ENCODE results near the gene TSHZ2.
"Not testable (repeated sequence)": the region's sequence is repeated elsewhere in the genome, so short reads cannot be mapped to it uniquely, and the experiment has no call there.

Gene TSHZ2

GRCh38 chr20:53422039-53422438 lies 449.9 kb downstream of the TSHZ2 start:
- no peak for DNase-seq (ENCODE audit: low spot score)

GRCh38 chr20:53423587-53424146 lies 451.5 kb downstream of the TSHZ2 start:
- no peak for DNase-seq (ENCODE audit: low spot score)

GRCh38 chr20:53425481-53425880 lies 453.3 kb downstream of the TSHZ2 start:
- DNase-seq (ENCODE audit: low spot score): no peak

- DNase-seq (ENCODE audit: low spot score): no peak
These were observed 453.8 kb downstream of the TSHZ2 start for GRCh38 chr20:53425941-53426340.

- no peak for DNase-seq (ENCODE audit: low spot score)
These were observed 454.7 kb downstream of the TSHZ2 start for GRCh38 chr20:53426766-53427312.

GRCh38 chr20:53427951-53428350 lies 455.8 kb downstream of the TSHZ2 start:
- DNase-seq (ENCODE audit: low spot score): no peak

- DNase-seq (ENCODE audit: low spot score): no peak
These were observed 456.4 kb downstream of the TSHZ2 start for GRCh38 chr20:53428588-53428987.

GRCh38 chr20:53428996-53429395 lies 456.8 kb downstream of the TSHZ2 start:
- DNase-seq (ENCODE audit: low spot score): peak; percentile 50

GRCh38 chr20:53434662-53435061 lies 462.5 kb downstream of the TSHZ2 start:
- no peak for DNase-seq (ENCODE audit: low spot score)

- not testable (repeated sequence) for DNase-seq (ENCODE audit: low spot score)
These were observed 464.8 kb downstream of the TSHZ2 start for GRCh38 chr20:53436927-53437326.

GRCh38 chr20:53438368-53438767 lies 466.2 kb downstream of the TSHZ2 start:
- no peak for DNase-seq (ENCODE audit: low spot score)

GRCh38 chr20:53439046-53439445 lies 466.9 kb downstream of the TSHZ2 start:
- no peak for DNase-seq (ENCODE audit: low spot score)

- no peak for DNase-seq (ENCODE audit: low spot score)
These were observed 467.5 kb downstream of the TSHZ2 start for GRCh38 chr20:53439616-53440015.

GRCh38 chr20:53444401-53445149 lies 472.4 kb downstream of the TSHZ2 start:
- DNase-seq (ENCODE audit: low spot score): no peak

- no peak for DNase-seq (ENCODE audit: low spot score)
These were observed 473.2 kb downstream of the TSHZ2 start for GRCh38 chr20:53445321-53445731.

GRCh38 chr20:53445932-53446331 lies 473.8 kb downstream of the TSHZ2 start:
- DNase-seq (ENCODE audit: low spot score): no peak

GRCh38 chr20:53447316-53447715 lies 475.2 kb downstream of the TSHZ2 start:
- DNase-seq (ENCODE audit: low spot score): no peak

- DNase-seq (ENCODE audit: low spot score): no peak
These were observed 476.3 kb downstream of the TSHZ2 start for GRCh38 chr20:53448426-53448825.

GRCh38 chr20:53448875-53449274 lies 476.7 kb downstream of the TSHZ2 start:
- DNase-seq (ENCODE audit: low spot score): no peak

GRCh38 chr20:53453076-53453475 lies 480.9 kb downstream of the TSHZ2 start:
- DNase-seq (ENCODE audit: low spot score): no peak

- DNase-seq (ENCODE audit: low spot score): no peak
These were observed 482.6 kb downstream of the TSHZ2 start for GRCh38 chr20:53454675-53455276.

- no peak for DNase-seq (ENCODE audit: low spot score)
These were observed 491.2 kb downstream of the TSHZ2 start for GRCh38 chr20:53463101-53463972.
